HG02973 (cell line): ENCODE data around the gene TGFA.

Experiments
- ATAC-seq: cut with Tn5 transposase; IDR thresholded peaks from one replicate; pipeline ENCODE4 v1.9.1; 2021; ENCODE audit warnings: moderate library complexity; ENCODE audit not compliant: unreplicated experiment

The TGFA gene

DNA sequence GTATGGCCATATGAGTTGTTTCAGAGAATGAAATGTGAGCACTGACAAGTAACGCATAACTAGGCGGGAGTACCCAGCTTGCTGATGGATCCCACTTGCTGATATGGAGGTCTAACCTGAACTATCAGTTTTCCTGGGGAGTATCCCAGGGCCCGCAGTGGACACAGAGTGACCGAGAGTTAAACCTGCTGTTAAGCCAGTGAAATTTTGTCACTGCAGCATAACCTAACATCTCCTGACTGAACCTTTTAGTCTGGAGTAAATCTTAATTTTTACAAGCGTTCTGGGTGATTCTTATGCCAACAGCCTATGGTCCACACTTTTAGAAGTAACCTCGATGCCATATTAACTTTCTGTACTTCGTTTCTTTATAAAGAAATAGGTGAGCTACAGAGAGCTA lies 54.4 kb downstream of the TGFA start:
- ATAC-seq, result no peak

DNA sequence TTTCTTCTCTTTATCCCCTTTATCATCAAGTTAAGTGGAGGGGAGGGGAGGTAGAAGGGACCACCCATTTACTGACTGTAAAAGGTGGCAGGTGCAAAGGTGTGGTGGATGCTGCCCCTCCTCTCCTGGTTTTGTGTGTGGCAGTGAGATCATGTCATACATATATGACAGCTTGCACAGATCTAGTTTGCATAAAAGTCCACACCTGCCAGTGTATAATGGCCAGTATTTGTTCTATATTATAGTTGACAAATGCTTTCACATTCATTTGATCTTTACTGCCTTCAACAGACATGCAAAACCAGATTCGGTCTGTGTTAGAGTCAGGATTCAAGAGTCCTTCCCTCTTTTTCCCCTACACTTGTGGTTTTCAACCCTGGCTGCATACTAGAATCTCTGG lies 55.1 kb downstream of the TGFA start:
- ATAC-seq, result no peak

DNA sequence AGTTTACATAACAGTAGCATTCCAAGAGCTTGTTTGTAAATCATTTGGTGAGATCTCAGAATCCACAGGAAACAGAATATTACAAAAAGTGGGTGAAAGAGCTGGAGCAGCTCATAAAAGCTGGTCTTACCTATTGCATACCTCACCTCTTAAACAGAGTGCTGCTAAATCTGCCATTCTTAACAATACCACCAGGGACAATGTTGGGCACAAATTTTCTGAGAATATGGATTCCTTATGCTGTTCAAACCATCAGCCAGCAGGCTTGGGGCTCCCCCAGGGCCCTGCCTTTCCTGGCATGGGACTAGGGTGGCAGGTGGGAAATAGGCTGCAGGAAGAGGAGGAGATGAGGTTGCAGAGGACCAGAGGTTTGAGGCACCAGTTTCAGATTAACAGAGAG lies 55.6 kb downstream of the TGFA start:
- no peak for ATAC-seq

DNA sequence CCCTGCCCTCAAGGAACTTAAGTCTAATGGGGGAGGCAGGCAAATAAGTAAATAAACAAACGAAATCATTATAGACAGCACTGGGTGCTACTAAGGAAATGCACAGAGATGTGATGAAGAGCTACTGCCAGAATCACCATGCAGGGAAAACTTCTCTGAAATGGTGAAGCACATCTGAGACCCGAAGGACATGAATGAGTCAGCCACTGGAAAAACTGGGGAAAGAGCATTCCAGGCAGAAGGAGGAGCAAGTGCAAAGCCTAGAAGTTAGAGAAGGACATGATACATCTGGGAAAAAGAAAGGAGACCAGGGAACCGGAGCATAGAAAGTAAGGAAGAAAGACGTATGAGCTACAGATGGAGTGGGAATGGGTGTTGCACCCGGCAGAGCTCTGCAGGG lies 56.8 kb downstream of the TGFA start:
- ATAC-seq, result no peak

DNA sequence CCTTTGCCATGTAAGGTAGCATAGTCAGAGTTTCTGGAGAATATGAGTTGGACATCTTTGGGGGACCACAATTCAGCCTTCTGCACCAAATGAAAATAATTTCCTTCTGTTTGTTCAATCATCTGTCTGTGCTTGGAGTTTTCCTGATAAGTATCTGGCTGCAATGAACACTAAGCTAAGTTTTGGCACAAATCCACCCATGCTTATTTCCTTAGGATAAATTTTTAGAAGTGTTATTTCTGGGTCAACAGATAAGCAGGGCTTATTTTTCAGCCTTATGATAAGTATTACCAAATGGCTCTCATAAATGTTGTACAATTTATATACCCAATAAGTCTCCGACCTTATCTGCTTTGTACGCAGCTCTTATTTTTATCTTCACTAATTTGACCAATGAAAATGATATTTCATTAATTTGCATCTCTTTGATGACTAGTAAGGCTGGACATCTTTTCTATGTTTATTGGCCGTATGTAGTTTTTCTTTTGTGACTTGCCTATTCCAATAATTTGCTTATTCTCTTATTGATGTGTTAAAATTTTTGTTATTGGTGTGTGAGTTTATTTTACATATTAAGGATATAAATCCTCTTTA lies 59.2 kb downstream of the TGFA start:
- ATAC-seq, result no peak

DNA sequence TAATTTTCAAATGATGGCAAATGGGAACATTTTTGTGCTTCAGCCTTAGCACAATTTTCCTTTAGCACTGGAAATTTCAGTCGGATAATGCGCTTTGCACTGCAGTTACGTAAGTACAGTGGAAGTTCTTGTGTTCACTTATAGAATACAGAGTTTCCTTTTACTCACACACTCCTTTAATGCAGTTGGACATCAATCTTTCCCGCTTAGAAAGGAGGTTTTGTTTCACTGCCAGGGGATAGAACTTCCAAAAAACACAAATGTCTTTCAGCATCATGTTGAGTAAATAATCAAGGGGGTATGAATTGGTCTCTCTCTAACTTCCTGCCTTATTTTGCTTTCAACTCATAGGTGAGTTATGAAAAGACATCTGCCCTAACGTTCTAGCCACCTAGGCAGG lies 63.2 kb downstream of the TGFA start:
- ATAC-seq, result no peak

DNA sequence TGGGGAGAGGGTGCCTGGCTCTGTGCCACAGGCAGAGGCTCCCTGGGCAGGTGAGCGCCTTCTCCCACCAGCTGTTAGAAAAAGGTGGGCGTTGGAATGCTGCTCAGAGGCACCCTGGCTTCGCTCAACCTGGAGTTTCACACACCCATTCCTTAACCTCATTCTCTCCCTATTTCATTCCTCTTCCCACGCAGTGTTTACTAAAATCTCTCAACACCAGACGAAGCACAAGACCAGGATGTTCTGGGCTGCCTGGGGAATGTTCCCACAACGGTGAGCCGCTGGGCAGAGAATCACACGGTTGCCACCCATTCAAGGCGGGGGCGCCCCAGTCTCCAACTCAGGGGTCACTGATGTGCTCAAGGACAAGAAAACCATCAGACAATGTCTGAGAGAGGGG lies 64.5 kb downstream of the TGFA start:
- ATAC-seq, result no peak

DNA sequence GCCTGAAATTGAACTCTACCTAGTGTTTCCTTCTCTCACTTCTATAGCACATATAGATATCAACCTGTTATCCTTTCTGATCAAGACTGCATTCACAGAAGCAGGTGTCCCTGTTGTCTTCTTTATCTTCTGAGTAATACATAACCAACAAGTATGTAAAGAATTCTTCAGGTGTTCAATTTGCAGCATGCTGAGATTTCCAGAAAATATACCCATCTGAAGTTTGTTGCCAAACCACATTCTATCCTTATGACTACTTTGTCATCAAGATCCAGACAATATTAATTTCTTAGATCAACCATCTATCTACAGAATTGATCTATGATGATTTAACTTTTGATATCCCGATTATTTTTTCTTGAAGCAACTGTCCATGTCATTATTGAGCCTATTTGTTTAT lies 69.5 kb downstream of the TGFA start:
- no peak for ATAC-seq

DNA sequence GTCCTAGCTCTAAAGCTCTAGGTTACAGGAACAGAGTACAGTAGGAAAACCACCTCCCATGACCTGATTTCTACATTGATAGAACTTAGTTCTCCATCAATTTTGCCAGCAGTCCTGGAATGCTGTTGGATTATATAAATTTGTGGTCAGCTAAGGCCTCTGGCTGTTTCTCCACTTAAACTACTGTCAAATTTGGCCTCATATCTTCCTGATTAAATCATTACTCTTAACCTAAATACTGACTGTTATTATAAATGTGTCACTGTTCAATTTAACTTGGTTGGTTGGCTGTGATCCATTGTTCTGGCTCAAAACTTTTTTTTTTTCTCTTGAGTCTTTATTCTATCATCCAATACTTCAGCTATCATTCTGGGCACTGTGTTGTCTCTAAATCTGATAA lies 71.2 kb downstream of the TGFA start:
- ATAC-seq, result no peak

DNA sequence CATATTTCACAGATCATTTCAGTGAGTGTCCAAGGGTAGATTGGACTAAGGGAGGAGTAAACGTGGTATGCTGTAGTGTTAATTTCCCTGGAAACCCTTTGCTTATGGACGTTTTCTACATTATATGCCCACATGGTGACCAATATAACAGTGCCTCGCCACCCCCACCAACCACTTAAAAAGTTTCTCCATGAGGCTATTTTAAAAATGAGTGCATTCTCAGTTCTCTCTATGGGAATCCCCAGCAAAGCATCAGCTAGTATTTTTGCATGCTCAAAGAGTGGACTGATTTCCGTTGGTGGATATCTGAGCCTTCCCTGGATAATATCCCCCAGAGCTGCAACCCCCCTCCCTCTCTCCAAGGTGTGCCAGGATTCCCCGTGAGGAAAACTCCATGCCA lies 73.2 kb downstream of the TGFA start:
- ATAC-seq, result no peak

DNA sequence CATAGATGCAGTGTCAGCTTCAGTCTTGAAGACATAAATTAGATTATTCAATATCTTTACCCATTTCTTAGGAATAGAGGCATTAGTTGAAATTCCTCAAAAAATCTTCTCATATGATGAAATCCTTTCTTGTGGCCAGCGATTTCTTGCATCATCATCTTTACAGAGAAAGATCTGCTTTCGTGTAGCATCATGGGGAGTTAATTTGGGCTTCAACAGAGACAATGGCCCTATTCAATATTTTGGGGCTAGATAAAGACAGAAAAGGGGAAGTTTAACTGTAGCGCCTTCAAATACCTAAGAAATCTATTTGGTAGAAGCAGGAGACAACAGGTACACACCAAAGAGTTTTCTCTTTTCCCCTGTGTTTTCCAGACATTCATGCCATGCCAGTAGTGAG lies 73.8 kb downstream of the TGFA start:
- ATAC-seq, result no peak

DNA sequence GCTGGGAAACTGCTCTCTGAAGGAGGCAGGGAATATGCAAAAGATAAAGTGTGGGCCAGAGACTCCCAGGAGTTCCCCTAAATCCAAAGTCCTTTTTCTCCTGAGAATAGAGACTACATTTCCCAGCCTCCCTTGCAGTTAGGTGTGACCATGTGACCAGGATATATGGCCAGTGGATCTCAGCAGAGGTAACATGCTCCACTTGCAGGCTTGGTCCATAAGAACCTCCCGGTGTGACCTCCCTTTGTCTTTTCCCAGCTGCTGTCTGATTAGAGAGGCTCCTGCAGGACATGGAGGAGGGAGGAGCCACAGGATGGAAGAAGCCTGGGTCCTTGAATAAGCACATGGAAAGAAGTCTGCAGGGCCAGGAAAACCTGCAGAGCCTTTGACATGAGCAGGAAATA lies 76.2 kb downstream of the TGFA start:
- no peak for ATAC-seq

DNA sequence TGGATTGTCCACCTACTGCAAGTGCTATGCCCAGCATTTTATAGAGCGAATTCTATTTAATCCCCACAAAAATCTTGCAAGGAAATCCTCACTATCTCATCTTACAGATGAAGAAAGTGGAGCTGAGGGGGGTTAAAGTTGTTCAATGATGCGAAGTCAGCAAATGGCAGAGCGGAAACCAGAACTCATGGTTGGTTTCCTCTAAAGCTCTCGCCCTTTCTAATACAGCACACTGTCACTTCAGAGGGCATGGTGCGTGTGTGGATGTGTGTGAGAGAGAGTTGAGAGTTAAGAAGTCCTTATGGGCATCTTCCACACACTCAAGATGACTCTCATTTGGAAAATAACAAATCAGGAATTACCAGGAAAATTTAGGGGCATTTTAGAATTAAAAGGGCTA lies 78.4 kb downstream of the TGFA start:
- no peak for ATAC-seq

DNA sequence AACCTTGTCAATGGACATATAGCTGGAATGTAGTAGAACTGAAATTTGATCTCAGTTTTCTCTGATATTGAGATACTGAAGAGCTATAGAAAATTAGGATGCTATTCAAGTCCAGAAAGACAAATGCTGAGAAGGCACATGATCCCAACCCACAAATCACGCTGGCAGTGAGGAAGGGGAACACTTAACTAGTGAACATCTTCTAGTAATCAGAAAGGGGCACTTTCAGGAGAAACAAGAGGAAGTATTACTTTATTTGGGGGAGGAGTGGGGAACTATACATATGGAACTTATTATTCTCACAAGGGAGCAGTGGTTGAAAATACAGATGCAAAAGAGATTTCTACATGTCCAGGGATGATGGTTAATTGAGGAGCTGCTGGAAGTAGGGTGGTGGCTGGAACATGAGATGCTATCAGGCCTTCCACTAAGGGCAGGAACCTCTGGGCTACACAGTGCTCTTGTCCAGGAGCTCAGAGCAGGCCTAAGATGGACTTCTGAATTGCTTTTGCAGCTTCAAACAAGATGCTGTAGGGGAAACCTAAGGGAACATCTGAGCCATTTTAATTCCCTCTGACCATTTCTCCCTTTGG lies 79.3 kb downstream of the TGFA start:
- no peak for ATAC-seq

DNA sequence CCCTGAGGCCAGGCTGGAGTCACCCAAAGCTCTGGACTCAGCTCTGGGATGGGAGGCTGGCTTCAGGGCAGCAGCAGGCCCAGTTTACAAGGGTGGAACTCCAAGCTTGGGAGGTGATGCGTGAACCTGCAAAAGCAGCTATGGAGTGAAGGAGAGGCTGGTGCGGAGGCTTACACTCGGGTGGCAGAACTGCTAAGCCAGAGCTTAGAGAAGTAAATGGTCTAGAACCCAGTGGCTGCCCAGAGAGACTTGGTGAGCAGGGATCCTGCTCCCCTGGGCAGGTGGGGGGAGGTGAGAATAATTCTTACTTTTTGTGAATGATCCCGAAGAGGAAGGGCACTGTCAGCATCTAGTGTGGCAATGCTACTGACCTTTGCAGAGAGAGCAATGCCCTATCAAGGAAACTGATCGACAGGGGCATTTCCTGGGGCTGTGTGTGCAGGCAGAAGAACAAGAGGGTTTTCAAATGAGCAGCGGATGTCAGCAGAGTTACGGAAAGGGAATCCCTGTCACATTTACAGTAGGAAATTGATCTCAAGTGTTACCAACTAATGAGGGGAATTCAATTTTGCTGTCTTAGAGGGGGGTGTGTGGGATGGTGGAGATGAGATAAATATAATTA lies 80.4 kb downstream of the TGFA start:
- ATAC-seq, result no peak

DNA sequence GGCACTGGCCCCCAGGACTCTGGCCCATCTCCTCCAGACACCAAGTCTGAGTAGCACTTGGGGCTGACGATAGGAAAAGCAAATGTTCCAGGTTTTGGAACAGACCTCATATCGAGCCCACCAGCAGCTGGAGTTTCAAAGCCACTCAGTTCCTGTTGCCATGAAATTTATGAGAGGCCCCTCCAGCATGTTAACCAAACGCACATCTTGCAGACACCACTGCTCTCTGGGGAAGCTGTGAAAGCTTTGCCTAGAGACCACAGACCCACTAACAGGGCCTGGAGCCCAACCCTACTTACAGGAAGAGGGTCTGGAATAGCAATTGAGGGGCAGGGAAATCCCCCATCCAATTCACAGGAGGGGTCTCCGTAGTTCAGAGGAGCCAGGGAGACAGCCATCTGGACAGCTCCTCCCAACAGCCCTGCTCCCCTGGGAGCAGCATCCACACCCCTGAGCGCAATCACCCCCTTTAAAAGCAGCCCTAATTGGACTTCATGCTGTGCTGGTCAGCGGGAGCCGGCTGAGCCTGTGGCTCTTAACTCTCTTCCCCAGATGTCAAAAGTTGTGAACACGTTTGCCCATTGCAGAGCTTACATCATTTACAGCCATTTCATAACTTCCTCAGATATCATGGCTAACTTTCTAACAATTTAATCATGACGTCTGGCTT lies 81.3 kb downstream of the TGFA start:
- ATAC-seq, result no peak

DNA sequence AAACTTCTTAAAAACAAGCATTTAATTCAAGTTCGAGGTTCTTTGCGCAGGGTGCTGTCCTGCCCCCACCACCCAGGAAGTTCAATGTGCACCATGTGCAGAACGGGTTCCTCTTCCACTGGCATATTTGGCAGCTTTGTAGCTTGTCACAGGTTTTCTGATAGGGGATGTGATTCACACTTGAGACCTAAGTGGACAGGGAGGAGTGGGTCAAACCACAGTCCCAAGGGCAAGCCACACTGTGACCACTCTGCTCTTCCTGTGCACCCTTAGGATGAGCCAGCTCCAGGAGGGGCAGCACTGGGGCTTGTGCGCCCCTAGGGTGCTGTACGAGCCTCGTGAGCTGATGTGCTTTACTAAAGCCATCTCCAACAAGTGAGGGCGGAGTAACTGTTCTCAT lies 82.5 kb downstream of the TGFA start:
- no peak for ATAC-seq

DNA sequence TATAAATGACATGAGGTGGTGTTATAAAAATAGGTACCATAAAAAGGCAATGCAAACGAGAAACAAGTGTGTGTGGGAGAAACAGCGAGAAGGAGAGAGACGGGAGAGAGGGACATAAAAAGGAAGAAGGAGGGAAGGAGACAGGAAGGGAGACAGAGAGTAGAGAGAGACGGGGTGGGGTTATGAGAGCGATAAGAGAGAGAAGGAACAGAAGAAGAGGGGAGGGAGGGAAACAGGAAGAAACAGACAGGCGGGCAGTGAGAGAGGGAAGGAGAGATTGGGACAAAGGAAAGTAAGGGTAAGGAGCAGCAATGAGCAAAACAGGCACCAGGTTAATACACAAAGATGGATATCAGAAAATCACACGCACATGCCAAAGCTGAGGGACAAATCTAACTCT lies 83.7 kb downstream of the TGFA start:
- no peak for ATAC-seq

DNA sequence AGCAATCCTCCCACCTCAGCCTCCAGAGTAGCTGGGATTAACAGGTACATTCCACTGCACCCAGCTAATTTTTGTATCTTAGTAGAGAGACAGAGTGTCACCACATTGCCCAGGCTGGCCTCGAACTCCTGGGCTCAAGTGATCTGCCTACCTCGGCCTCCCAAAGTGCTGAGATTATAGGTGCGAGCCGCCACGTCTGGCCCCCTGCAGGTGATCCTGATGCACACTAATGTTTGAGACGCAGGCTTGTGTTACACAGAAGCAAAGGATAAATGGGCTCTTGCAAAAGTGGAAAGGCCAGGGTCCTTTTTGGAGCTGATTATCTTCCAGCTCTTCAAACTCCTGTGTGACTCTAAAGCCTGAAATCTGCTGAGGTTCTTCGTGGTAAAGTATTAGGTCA lies 84.2 kb downstream of the TGFA start:
- no peak for ATAC-seq

DNA sequence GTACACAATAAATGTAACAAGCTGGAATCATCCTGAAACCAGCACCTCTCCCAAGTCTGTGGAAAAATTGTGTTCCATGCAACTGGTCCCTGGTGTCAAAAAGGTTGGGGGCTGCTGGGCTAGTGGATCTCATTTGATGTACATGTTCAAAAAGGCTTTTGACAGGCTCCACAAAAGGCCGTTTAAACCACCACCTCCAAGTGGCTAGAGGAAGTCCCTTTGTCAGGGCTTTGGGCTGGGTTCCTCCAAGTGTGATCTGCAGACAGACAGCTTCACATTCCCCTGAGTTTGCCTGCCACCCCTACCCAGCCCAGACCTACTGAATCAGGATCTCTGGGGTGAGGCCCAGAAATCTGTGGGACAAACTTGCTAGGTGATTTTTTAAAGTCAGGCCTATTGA lies 84.7 kb downstream of the TGFA start:
- no peak for ATAC-seq

DNA sequence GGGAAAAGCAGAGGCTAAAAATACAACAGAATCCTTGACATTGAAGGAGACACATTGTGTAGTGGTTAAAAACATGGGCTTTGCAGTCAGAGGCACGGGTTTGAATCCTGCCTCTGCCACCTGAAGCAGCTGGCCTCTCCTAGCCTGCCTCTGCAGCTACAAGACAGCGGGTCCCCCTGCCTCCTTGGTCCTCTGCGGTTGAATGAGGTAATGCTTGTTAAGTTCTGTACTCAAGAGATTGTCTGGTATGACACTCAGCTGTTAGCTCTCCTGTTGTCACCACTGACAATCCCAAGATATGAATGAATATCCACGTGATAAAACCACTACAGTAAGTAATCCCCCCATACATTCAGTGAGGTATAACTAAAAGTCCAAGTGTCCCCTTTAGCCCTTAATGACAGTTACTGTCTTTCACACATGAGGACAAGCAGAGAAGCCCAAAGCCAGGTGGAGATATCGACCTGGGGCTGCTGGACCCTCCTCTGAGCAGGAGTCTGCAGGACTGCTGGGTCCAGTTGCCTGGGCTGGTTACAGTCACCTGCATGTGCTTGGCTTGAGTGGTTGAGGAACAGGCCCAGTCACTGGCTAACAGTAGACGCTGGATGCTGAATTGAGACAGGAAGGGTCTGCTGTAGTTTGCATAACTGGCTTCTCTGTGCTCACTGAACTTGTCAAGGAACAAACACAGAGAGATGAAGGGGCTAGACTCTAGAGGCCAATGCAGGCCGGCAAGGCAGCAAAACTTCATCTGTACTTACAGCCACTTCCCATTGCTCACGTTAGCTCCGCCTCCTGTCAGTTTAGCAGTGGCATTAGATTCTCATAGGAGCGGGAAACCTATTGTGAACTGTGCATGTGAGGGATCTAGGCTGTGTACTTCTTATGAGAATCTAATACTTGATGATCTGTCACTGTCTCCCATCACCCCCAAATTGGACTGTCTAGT lies 85.5 kb downstream of the TGFA start:
- no peak for ATAC-seq
